Testis (tissue), 3 donors: Measurements from ENCODE around the gene DTL. TPM values are rescaled to one million over a fixed set of nuclear protein-coding genes. Genes with fewer than 3 reads are reported as not detected.

Source experiments
- DNase-seq: peaks from one replicate; pipeline ENCODE4 v3.0.0-alpha.2; 2019
- H3K27ac ChIP-seq, 2 donors: fragments of 200-600 bp; sonication (generic); one replicate each; pipeline ENCODE4 v1.5.1; 2019
- H3K27me3 ChIP-seq: fragments of 200-600 bp; sonication (generic); one replicate; pipeline ENCODE4 v1.5.1; 2019
- H3K36me3 ChIP-seq: fragments of 200-600 bp; sonication (generic); one replicate; pipeline ENCODE4 v1.5.1; 2017; ENCODE audit warnings: low read depth; ENCODE audit errors: missing control alignments
- H3K4me1 ChIP-seq: fragments of 200-600 bp; sonication (generic); one replicate; pipeline ENCODE4 v1.5.1; 2019
- H3K4me3 ChIP-seq, 2 donors: fragments of 200-600 bp; sonication (generic); one replicate each; pipeline ENCODE4 v1.5.1; 2017 to 2019
- H3K9me3 ChIP-seq: fragments of 200-600 bp; sonication (generic); one replicate; pipeline ENCODE4 v1.5.1; 2017
- CTCF ChIP-seq, 3 experiments: fragments of 450-650 bp in 2 of 3; fragments of 200-600 bp in 1 of 3; sonication (generic) in 1 of 3; IDR thresholded peaks; one replicate each; pipeline ENCODE4 v1.5.1; 2016 to 2019; ENCODE audit warnings: antibody characterized with exemption in 3 of 3, mild to moderate bottlenecking in 2 of 3, moderate library complexity in 1 of 3
- POLR2A ChIP-seq: fragments of 450-650 bp; IDR thresholded peaks from one replicate; pipeline ENCODE4 v1.6.1; 2017; ENCODE audit warnings: antibody characterized with exemption, mild to moderate bottlenecking, moderate library complexity
- WGBS, 2 donors: methylation state at CpG; one replicate each; pipeline ENCODE4 v1.1.5; 2018; 5-methylcytosine and 5-hydroxymethylcytosine counted together
- intact Hi-C: fragments of 100-400 bp; cut with DNase I; formaldehyde crosslinking; loops from one replicate; pipeline ENCODE4 v1.15.1; 2023; ENCODE audit warnings: low total_unique reads
- polyA plus RNA-seq: library from polyadenylated mRNA; stranded (reverse); fragments of 350-450 nt; fragmentation: Illumina TruSeq; extraction: RNeasy Lipid Tissue Mini Kit (QIAGEN cat#74804); gene quantifications from one replicate; pipeline ENCODE4 v1.2.3, GENCODE V29; 2014; ENCODE audit warnings: low read depth, low replicate concordance; ENCODE audit not compliant: insufficient read depth
- total RNA-seq, 2 donors: library from RNA; depleted of rRNA; stranded (reverse); fragments of >200 nt; gene quantifications; one replicate each; pipeline ENCODE4 v1.2.3, GENCODE V29; 2016

Gene DTL
- total and polyA plus RNA-seq, 3 donors from 2014 or later: 25.3 to 45.1 (median 25.4) TPM

GRCh38 chr1:212108187-212108586 is 72.6 kb downstream of the DTL start:
- intact Hi-C loops: no loop called here
- TF ChIP-seq POLR2A (no peak), CTCF (IDR thresholded peaks at IDR 0.05) (no peak)
- Histone ChIP-seq H3K27ac (no peak overlapping the region), H3K27me3 (no peaks in the 10 kb centered on the region), H3K9me3 (no peaks in the 10 kb centered on the region), H3K36me3 (no peaks in the 10 kb centered on the region), H3K4me1 (peaks cover 9% of the 10 kb centered on the region), H3K4me3 (no peak overlapping the region)
- no peak for DNase-seq
- WGBS, 2 donors: 77 to 88% methylated on average over 1 of the region's 1 CpG

GRCh38 chr1:212108981-212109380 is 73.4 kb downstream of the DTL start:
- intact Hi-C loops: no loop called here

GRCh38 chr1:212109728-212110127 is 74.2 kb downstream of the DTL start:
- Histone ChIP-seq H3K9me3 (no peaks in the 10 kb centered on the region), H3K36me3 (no peaks in the 10 kb centered on the region), H3K27ac (no peak overlapping the region), H3K27me3 (no peaks in the 10 kb centered on the region), H3K4me1 (peaks cover 6% of the 10 kb centered on the region), H3K4me3 (no peak overlapping the region)
- intact Hi-C loops: no loop called here
- no peak for DNase-seq
- WGBS, 2 donors: 66 to 79% methylated on average over 6 of the region's 6 CpGs
- no peak for TF ChIP-seq POLR2A
- no peak for TF ChIP-seq CTCF (IDR thresholded peaks at IDR 0.05)

More at GRCh38 chr1:212108981-212109380, 73.4 kb downstream of the DTL start:
- Histone ChIP-seq H3K27ac (no peak overlapping the region), H3K4me1 (peaks cover 9% of the 10 kb centered on the region), H3K36me3 (no peaks in the 10 kb centered on the region), H3K9me3 (no peaks in the 10 kb centered on the region), H3K4me3 (no peak overlapping the region), H3K27me3 (no peaks in the 10 kb centered on the region)
- DNase-seq: no peak
- no peak for TF ChIP-seq CTCF (IDR thresholded peaks at IDR 0.05)
- no peak for TF ChIP-seq POLR2A
- 84 to 88% methylated on average over 2 of the region's 2 CpGs for WGBS, 2 donors

GRCh38 chr1:212110617-212111016 is 75.1 kb downstream of the DTL start:
- no peak overlapping the region for H3K4me3 ChIP-seq
- H3K4me1 ChIP-seq: peaks cover 5% of the 10 kb centered on the region
- no peak overlapping the region for H3K27ac ChIP-seq
- H3K9me3 ChIP-seq: no peaks in the 10 kb centered on the region
- intact Hi-C loops: no loop called here
- no peak for DNase-seq
- no peaks in the 10 kb centered on the region for H3K36me3 ChIP-seq
- no peak for TF ChIP-seq POLR2A
- TF ChIP-seq CTCF (IDR thresholded peaks at IDR 0.05): no peak
- no peaks in the 10 kb centered on the region for H3K27me3 ChIP-seq
- WGBS, 2 donors: 55 to 66% methylated on average over 2 of the region's 2 CpGs

GRCh38 chr1:212111536-212111935 is 76.0 kb downstream of the DTL start:
- Histone ChIP-seq H3K27ac (no peak overlapping the region), H3K9me3 (no peaks in the 10 kb centered on the region), H3K36me3 (no peaks in the 10 kb centered on the region), H3K4me1 (peaks cover 5% of the 10 kb centered on the region), H3K4me3 (no peak overlapping the region), H3K27me3 (no peaks in the 10 kb centered on the region)
- DNase-seq: no peak
- TF ChIP-seq POLR2A (no peak), CTCF (IDR thresholded peaks at IDR 0.05) (no peak)
- intact Hi-C loops: no loop called here
- 96 to 100% methylated on average over 1 of the region's 1 CpG for WGBS, 2 donors
